RCC 7860 (cell line): ENCODE measurements around the gene PIP5K1C.
A peak's percentile ranks its signal among the peaks of the same experiment; 100 is the strongest.

Source experiments
- DNase-seq: peaks from one replicate; pipeline ENCODE4 v3.0.0-alpha.2; 2015; ENCODE audit warnings: low spot score
- FAIRE-seq: peaks from 2 replicates; lab custom pipeline; 2012; peaks lifted over from hg19 to GRCh38; lab: Jason Lieb, UNC

The PIP5K1C gene

DNA sequence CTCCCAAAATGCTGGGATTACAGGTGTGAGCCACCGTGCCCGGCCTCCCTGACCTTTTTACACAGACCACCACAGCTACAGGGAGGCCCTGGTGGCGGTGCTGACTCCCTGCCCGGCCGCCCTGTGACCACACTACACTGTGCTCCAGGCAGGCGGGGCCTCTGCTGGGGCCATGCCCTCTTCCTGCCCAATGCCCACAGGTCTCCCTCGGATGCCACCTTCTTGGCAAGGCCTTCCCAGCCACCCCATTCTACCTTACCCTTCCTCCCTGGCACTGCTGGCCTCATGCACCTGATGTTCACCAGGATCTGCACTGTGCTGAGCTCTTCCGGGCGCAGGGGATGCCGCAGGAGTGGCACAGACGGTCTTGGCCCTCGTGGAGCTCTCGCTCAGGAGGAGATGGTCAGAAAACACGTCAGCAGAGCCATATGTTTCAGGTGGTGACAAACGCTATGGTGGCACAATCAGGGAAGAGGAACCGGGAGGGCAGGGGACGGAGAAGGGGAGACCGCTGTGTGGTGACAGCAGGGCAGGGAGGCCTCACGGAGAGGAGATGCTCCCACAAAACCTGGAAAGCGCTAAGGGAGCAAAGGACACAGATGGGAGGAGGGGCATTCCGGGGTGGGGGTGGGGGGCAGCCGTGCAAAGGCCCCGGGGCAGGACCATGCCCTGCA lies 4.1 kb downstream of the PIP5K1C start:
- no peak for FAIRE-seq

GRCh38 chr19:3695124-3695733 lies 5.0 kb downstream of the PIP5K1C start:
- DNase-seq (no peak), FAIRE-seq (no peak)

More for the DNA sequence above, 4.1 kb downstream of the PIP5K1C start:
- DNase-seq: no peak

GRCh38 chr19:3694361-3695123 lies 5.7 kb downstream of the PIP5K1C start:
- no peak for FAIRE-seq
- DNase-seq: no peak

DNA sequence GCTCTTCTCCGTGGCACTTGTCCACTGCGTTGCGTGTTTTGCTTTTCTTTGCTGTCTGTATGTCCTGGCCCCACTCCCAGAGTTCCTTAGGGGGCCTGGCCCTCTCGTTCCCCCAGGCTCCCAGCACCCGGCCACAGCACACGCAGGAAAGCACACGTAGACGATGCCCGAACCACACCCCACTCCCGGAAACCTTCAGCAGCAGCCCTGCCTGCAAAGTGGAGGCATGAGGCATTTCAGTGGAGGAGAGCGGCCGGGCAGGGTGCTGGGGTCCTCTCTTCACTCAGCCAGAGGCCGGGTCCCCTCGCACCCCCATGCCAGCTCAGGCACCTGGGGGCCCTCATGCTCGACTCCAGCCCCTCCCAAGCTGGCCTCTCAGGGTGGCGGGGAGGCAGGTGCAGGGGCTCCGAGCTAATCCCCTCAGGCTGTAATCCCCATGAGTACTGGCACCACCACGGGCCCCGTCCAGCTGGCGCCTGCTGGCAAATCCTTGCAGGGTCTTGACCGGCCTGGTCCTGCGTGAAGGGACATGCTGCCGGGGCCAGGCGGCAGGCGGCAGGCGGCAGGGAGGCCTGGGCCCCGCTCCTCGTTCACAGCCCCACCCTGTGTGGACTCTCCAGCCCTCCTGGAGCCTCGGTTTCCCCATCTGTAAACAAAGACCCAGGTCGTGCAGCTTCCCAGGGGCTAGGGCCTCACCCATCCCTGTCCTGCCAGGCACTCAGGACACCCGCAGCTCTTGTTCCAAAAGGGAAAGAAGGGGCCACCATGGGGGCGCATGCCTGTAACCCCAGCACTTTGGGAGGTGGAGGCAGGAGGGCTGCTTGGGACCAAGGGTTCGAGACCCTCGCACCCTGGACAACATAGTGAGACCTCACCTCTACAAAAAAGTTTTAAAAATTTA lies 7.0 kb downstream of the PIP5K1C start:
- DNase-seq (no peak), FAIRE-seq (no peak)

GRCh38 chr19:3692141-3693024 lies 7.9 kb downstream of the PIP5K1C start:
- DNase-seq (no peak), FAIRE-seq (no peak)

GRCh38 chr19:3691726-3692125 lies 8.5 kb downstream of the PIP5K1C start:
- DNase-seq: no peak
- FAIRE-seq: no peak

GRCh38 chr19:3691372-3691716 lies 8.9 kb downstream of the PIP5K1C start:
- FAIRE-seq (no peak), DNase-seq (no peak)

DNA sequence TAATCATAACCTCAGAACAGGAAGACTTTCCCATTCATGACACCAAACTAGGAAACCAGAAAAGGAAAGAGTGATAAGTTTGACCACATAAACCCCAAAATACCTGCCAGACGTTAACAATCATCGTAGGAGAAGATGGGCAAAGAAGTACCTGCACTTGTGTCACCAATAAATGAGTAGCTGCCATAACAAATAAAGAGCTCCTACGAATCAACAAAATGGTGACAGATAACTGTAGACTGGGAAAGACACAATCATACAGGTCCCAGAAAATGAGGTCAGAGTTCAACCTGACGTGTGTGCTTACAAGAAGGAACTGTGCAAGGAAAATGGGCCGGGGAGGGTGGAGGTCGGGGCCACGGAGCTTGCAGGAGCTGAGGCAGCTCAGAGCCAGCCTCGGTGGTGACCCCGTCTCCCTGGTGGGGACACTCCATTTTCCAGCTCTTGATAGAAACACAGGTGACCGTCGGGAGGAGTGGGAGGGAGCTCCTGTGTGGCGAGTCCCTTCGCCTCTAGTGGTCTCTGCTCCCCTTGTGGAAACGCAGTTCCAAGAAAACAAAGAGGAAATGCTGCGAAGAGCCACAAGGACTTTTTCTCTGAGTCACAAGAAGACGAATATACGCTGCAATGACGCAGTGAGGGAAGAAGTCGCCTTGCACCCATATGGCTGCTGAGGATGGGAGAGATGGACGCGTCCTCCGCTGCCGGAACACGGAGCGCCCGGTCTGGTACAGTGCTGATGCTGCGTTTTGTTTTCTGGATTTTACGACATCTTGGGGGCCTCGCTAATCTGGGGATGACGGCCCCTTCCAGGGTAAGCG lies 9.5 kb downstream of the PIP5K1C start:
- DNase-seq: no peak
- FAIRE-seq: no peak

DNA sequence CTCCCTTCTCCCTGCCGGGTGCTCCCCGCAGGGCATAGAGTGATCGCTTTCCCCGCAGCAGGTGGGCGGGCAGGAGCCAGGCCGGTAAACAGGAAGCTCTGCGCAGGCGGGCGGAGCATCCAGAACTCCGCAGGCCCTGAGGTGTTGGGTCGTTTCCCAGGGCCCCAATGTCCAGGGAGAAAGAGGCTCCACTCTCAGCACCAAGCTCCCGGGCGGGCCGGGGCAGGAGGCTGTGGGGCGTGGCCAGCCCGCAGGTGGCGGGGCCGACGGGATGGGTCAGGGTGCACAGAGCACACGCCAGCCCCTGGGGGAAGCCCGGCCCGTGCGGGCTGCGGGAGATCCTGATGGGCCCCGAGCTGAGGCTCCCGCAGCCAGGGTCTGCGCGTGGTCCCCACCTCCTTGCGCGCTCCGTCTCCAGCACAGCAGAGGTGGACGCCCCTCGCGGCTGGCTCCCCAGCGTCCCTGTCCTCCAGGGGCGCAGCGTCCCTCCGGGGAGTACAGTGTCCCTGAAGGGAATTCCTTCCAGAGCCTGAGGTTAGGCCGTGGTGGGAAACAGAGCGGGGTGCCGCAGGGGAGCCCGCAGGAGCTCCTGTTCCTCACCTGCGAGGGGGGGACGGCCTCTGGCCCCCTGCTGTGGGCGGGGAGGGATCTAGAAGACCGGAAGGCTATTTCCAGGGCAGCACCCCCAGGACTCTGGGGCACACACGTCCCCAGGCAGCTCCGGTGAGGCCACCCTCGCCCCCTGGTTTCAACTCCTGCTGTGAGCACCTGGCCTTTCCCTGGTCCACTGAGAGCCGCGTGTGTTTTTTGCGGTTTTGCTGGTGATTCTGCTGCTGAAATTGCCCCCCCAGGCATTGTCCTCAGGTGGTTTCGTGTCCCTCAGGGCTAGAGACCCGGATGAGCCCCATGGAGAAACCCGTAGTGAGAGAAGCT lies 12.2 kb downstream of the PIP5K1C start:
- DNase-seq: no peak
- no peak for FAIRE-seq

DNA sequence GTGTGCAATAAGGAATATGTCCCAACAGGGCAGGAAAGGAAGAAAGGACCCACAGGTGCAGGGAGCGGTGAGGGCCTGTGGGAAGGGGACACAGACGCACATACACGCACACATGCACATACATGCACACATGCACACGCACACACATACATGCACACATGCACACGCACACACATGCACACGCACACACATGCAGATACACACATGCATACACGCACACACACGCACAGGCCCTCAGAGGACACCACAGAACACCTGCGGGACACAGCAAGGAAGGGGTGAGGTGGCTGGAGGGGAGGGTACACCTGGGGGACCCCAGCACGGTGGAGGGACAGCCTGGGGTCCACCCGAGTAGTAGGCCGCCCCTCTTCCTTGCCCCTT lies 12.9 kb downstream of the PIP5K1C start:
- FAIRE-seq (no peak), DNase-seq (no peak)

GRCh38 chr19:3684817-3685410 lies 15.4 kb downstream of the PIP5K1C start:
- no peak for FAIRE-seq
- DNase-seq: no peak

GRCh38 chr19:3684054-3684816 lies 16.0 kb downstream of the PIP5K1C start:
- DNase-seq (peak; percentile 7), FAIRE-seq (no peak)

DNA sequence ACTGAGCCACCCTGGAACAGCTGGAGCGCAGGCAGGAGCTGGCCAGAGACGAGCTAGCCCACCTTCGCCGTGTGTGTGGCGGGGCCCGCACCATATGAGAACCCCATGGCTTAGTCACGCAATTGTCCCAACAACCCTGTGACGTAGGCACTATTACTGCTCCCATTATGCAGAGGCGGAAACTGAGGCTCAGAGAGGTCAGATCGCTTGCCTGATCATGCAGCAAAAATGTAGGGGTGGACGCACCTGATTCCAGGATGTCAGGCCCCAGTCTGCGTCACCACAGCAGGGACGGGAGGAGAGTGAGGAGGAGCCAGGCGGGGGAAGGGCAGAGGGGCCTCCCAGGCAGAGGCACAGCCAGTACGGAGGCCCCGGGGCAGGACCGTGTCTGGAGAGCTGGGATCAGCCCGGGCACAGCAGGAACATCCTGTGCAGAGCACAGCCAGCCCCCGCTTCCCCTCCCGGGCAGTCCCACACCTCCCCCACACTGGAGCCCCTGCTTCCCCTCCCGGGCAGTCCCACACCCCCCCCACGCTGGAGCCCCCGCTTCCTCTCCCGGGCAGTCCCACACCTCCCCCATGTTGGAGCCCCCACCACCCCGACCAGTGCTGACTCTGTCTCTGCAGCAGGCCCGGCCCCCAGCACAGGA lies 16.7 kb downstream of the PIP5K1C start:
- DNase-seq: no peak
- no peak for FAIRE-seq

GRCh38 chr19:3682741-3683404 lies 17.4 kb downstream of the PIP5K1C start:
- DNase-seq (no peak), FAIRE-seq (no peak)

GRCh38 chr19:3682286-3682685 lies 18.0 kb downstream of the PIP5K1C start:
- DNase-seq (no peak), FAIRE-seq (no peak)

- DNase-seq: no peak
- no peak for FAIRE-seq
These were observed 19.3 kb downstream of the PIP5K1C start for GRCh38 chr19:3680939-3681338.
